ENCODE data around the gene LRRC73.
"Not testable (repeated sequence)": the region's sequence is repeated elsewhere in the genome, so short reads cannot be mapped to it uniquely, and the experiment has no call there.

The LRRC73 gene, protein sequence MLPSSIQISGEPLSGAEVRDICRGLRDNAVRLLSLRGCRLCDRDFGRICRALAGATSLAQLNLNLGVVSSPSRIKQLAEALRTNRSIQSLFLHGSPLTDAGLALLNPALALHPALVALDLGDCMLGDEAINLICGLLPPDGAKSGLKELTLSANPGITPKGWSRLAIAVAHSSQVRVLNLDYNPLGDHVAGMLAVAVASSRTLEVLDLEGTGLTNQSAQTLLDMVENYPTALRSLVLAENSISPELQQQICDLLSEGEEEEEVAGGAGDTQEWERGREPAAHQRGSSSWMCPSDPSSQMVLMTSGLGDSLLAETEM

GRCh38 chr6:43509984-43510826 is at the start of gene LRRC73:
TSS of gene LRRC73 (minus strand) at chr6:43510346. CDS start at chr6:43509785, 561 bp downstream.
- Histone ChIP-seq H3K27ac (ENCODE audit: low read length) (peak within 1 kb of the TSS; percentile 31), H3K4me1 (ENCODE audit: control insufficient read depth, insufficient read depth, low read length) (peaks cover 25% of the 10 kb centered on the region), H3K4me3 (ENCODE audit: low read length in 2 of 2) (peak within 1 kb of the TSS; percentile 67 to 73), H3K36me3 (ENCODE audit: control insufficient read depth in 2 of 2, insufficient read depth in 2 of 2, low read length in 2 of 2) (peaks cover 26 to 35% of the 10 kb centered on the region in 2 donors), H3K27me3 (ENCODE audit: control insufficient read depth in 1 of 2, insufficient read depth in 2 of 2, low read length in 2 of 2) (peaks cover 0 to 2% of the 10 kb centered on the region in 2 donors), H3K9me3 (ENCODE audit: control insufficient read depth in 2 of 2, low read length in 2 of 2) (no peaks in the 10 kb centered on the region), H3K9ac (ENCODE audit: low read length in 2 of 2) (peak within 1 kb of the TSS; percentile 62 to 71)

GRCh38 chr6:43559328-43559727 is 49.2 kb upstream of the LRRC73 start:
- Histone ChIP-seq H3K9me3 (ENCODE audit: control insufficient read depth in 2 of 2, low read length in 2 of 2) (no peaks in the 10 kb centered on the region), H3K4me1 (ENCODE audit: control insufficient read depth, insufficient read depth, low read length) (no peaks in the 10 kb centered on the region), H3K27ac (ENCODE audit: low read length) (no peak overlapping the region), H3K9ac (ENCODE audit: low read length in 2 of 2) (no peak overlapping the region), H3K36me3 (ENCODE audit: control insufficient read depth in 2 of 2, insufficient read depth in 2 of 2, low read length in 2 of 2) (peaks cover 41 to 48% of the 10 kb centered on the region in 2 donors), H3K4me3 (ENCODE audit: low read length in 2 of 2) (no peak overlapping the region), H3K27me3 (ENCODE audit: control insufficient read depth in 1 of 2, insufficient read depth in 2 of 2, low read length in 2 of 2) (no peaks in the 10 kb centered on the region)

DNA sequence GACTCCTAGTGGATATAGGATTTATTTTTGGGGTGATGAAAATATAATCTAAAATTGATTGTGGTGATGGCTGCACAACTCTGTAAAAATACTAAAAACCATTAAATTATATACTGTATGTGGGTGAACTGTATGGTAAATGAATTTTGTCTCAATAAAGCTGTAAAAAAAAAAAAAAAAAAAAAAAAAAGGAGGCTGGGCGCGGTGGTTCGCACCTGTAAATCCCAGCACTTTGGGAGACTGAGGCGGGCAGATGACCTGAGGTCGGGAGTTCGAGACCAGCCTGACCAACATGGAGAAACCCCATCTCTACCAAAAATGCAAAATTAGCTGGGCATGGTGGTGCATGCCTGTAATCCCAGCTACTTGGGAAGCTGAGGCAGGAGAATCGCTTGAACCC is 47.5 kb upstream of the LRRC73 start:
- not testable (repeated sequence) for H3K4me3 ChIP-seq (ENCODE audit: low read length in 2 of 2); H3K27ac ChIP-seq (ENCODE audit: low read length); H3K9me3 ChIP-seq (ENCODE audit: control insufficient read depth in 2 of 2, low read length in 2 of 2); H3K9ac ChIP-seq (ENCODE audit: low read length in 2 of 2); H3K27me3 ChIP-seq (ENCODE audit: control insufficient read depth in 1 of 2, insufficient read depth in 2 of 2, low read length in 2 of 2); H3K4me1 ChIP-seq (ENCODE audit: control insufficient read depth, insufficient read depth, low read length)
- H3K36me3 ChIP-seq (ENCODE audit: control insufficient read depth in 2 of 2, insufficient read depth in 2 of 2, low read length in 2 of 2): peaks cover 45 to 47% of the 10 kb centered on the region in 2 donors

DNA sequence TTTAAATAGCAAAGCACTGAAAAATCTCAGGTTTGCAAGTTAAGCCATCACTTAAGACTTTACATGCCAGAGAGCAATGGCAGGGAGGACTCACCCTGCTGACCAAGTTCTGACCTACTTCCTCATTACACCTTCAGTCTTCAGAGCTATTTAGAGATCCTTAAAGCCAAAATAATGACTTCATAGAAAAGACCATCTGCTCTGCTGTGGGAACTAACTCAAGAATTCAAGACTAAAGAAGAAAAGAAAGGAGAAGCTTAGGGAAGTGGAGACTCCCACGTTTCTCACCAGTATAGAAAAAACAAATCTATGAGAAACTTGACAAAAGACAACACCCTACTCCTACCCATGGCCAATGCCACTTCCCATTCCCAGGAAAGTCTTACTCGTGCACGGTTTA is 37.1 kb upstream of the LRRC73 start:
- H3K27me3 ChIP-seq (ENCODE audit: control insufficient read depth in 1 of 2, insufficient read depth in 2 of 2, low read length in 2 of 2): no peaks in the 10 kb centered on the region
- peaks cover 30 to 40% of the 10 kb centered on the region in 2 donors for H3K36me3 ChIP-seq (ENCODE audit: control insufficient read depth in 2 of 2, insufficient read depth in 2 of 2, low read length in 2 of 2)
- H3K9ac ChIP-seq (ENCODE audit: low read length in 2 of 2): no peak overlapping the region
- H3K4me1 ChIP-seq (ENCODE audit: control insufficient read depth, insufficient read depth, low read length): no peaks in the 10 kb centered on the region
- no peak overlapping the region for H3K4me3 ChIP-seq (ENCODE audit: low read length in 2 of 2)
- no peaks in the 10 kb centered on the region for H3K9me3 ChIP-seq (ENCODE audit: control insufficient read depth in 2 of 2, low read length in 2 of 2)
- H3K27ac ChIP-seq (ENCODE audit: low read length): no peak overlapping the region

- Histone ChIP-seq H3K27ac (ENCODE audit: low read length) (no peak overlapping the region), H3K4me1 (ENCODE audit: control insufficient read depth, insufficient read depth, low read length) (no peaks in the 10 kb centered on the region), H3K9ac (ENCODE audit: low read length in 2 of 2) (no peak overlapping the region), H3K4me3 (ENCODE audit: low read length in 2 of 2) (no peak overlapping the region), H3K9me3 (ENCODE audit: control insufficient read depth in 2 of 2, low read length in 2 of 2) (no peaks in the 10 kb centered on the region), H3K27me3 (ENCODE audit: control insufficient read depth in 1 of 2, insufficient read depth in 2 of 2, low read length in 2 of 2) (no peaks in the 10 kb centered on the region), H3K36me3 (ENCODE audit: control insufficient read depth in 2 of 2, insufficient read depth in 2 of 2, low read length in 2 of 2) (peaks cover 27 to 33% of the 10 kb centered on the region in 2 donors)
These were observed 34.3 kb upstream of the LRRC73 start for GRCh38 chr6:43544461-43544860.

GRCh38 chr6:43541774-43542471 is 31.8 kb upstream of the LRRC73 start:
- H3K4me3 ChIP-seq (ENCODE audit: low read length in 2 of 2): no peak overlapping the region
- no peak overlapping the region for H3K27ac ChIP-seq (ENCODE audit: low read length)
- no peaks in the 10 kb centered on the region for H3K27me3 ChIP-seq (ENCODE audit: control insufficient read depth in 1 of 2, insufficient read depth in 2 of 2, low read length in 2 of 2)
- H3K36me3 ChIP-seq (ENCODE audit: control insufficient read depth in 2 of 2, insufficient read depth in 2 of 2, low read length in 2 of 2): peaks cover 12 to 26% of the 10 kb centered on the region in 2 donors
- H3K9ac ChIP-seq (ENCODE audit: low read length in 2 of 2): no peak overlapping the region
- H3K4me1 ChIP-seq (ENCODE audit: control insufficient read depth, insufficient read depth, low read length): no peaks in the 10 kb centered on the region
- H3K9me3 ChIP-seq (ENCODE audit: control insufficient read depth in 2 of 2, low read length in 2 of 2): no peaks in the 10 kb centered on the region

GRCh38 chr6:43540507-43540906 is 30.4 kb upstream of the LRRC73 start:
- no peaks in the 10 kb centered on the region for H3K9me3 ChIP-seq (ENCODE audit: control insufficient read depth in 2 of 2, low read length in 2 of 2)
- H3K4me3 ChIP-seq (ENCODE audit: low read length in 2 of 2): no peak overlapping the region
- no peak overlapping the region for H3K9ac ChIP-seq (ENCODE audit: low read length in 2 of 2)
- H3K27ac ChIP-seq (ENCODE audit: low read length): no peak overlapping the region
- H3K27me3 ChIP-seq (ENCODE audit: control insufficient read depth in 1 of 2, insufficient read depth in 2 of 2, low read length in 2 of 2): no peaks in the 10 kb centered on the region
- peaks cover 9 to 18% of the 10 kb centered on the region in 2 donors for H3K36me3 ChIP-seq (ENCODE audit: control insufficient read depth in 2 of 2, insufficient read depth in 2 of 2, low read length in 2 of 2)
- no peaks in the 10 kb centered on the region for H3K4me1 ChIP-seq (ENCODE audit: control insufficient read depth, insufficient read depth, low read length)

GRCh38 chr6:43539409-43539808 is 29.3 kb upstream of the LRRC73 start:
- peaks cover 5 to 13% of the 10 kb centered on the region in 2 donors for H3K36me3 ChIP-seq (ENCODE audit: control insufficient read depth in 2 of 2, insufficient read depth in 2 of 2, low read length in 2 of 2)

GRCh38 chr6:43538986-43539385 is 28.8 kb upstream of the LRRC73 start:
- not testable (repeated sequence) for H3K27ac ChIP-seq (ENCODE audit: low read length); H3K4me1 ChIP-seq (ENCODE audit: control insufficient read depth, insufficient read depth, low read length); H3K9ac ChIP-seq (ENCODE audit: low read length in 2 of 2); H3K9me3 ChIP-seq (ENCODE audit: control insufficient read depth in 2 of 2, low read length in 2 of 2); H3K4me3 ChIP-seq (ENCODE audit: low read length in 2 of 2); H3K27me3 ChIP-seq (ENCODE audit: control insufficient read depth in 1 of 2, insufficient read depth in 2 of 2, low read length in 2 of 2)
- peaks cover 9 to 16% of the 10 kb centered on the region in 2 donors for H3K36me3 ChIP-seq (ENCODE audit: control insufficient read depth in 2 of 2, insufficient read depth in 2 of 2, low read length in 2 of 2)

More at GRCh38 chr6:43539409-43539808, 29.3 kb upstream of the LRRC73 start:
- H3K4me3 ChIP-seq (ENCODE audit: low read length in 2 of 2); H3K9me3 ChIP-seq (ENCODE audit: control insufficient read depth in 2 of 2, low read length in 2 of 2); H3K4me1 ChIP-seq (ENCODE audit: control insufficient read depth, insufficient read depth, low read length); H3K9ac ChIP-seq (ENCODE audit: low read length in 2 of 2); H3K27me3 ChIP-seq (ENCODE audit: control insufficient read depth in 1 of 2, insufficient read depth in 2 of 2, low read length in 2 of 2); H3K27ac ChIP-seq (ENCODE audit: low read length): not testable (repeated sequence)

GRCh38 chr6:43532201-43532600 is 22.1 kb upstream of the LRRC73 start:
- H3K27ac ChIP-seq (ENCODE audit: low read length): no peak overlapping the region
- H3K4me3 ChIP-seq (ENCODE audit: low read length in 2 of 2): no peak overlapping the region
- no peaks in the 10 kb centered on the region for H3K9me3 ChIP-seq (ENCODE audit: control insufficient read depth in 2 of 2, low read length in 2 of 2)
- no peaks in the 10 kb centered on the region for H3K27me3 ChIP-seq (ENCODE audit: control insufficient read depth in 1 of 2, insufficient read depth in 2 of 2, low read length in 2 of 2)
- peaks cover 37 to 49% of the 10 kb centered on the region in 2 donors for H3K36me3 ChIP-seq (ENCODE audit: control insufficient read depth in 2 of 2, insufficient read depth in 2 of 2, low read length in 2 of 2)
- H3K9ac ChIP-seq (ENCODE audit: low read length in 2 of 2): no peak overlapping the region
- H3K4me1 ChIP-seq (ENCODE audit: control insufficient read depth, insufficient read depth, low read length): no peaks in the 10 kb centered on the region
